Measurements from ENCODE around the gene SNX9. TPM values are rescaled to one million over a fixed set of nuclear protein-coding genes. Genes with fewer than 3 reads are reported as not detected.
A peak's percentile ranks its signal among the peaks of the same experiment; 100 is the strongest.

SNX9 gene
- total RNA-seq, 1 donor from 2014 or later: 25.0 TPM

- H3K4me3 ChIP-seq: no peak overlapping the region
- DNase-seq (no peak), ATAC-seq (no peak)
- no peaks in the 10 kb centered on the region for H3K27me3 ChIP-seq (ENCODE audit: low read depth)
- H3K36me3 ChIP-seq: no peaks in the 10 kb centered on the region
- no peaks in the 10 kb centered on the region for H3K9me3 ChIP-seq
- H3K27ac ChIP-seq: no peak overlapping the region
- TF ChIP-seq CTCF (IDR thresholded peaks at IDR 0.05): no peak
- peaks cover 5% of the 10 kb centered on the region for H3K4me1 ChIP-seq
- intact Hi-C loops (cut with DNase I): no loop called here
Measured at GRCh38 chr6:157814883-157815282, 8.2 kb upstream of the SNX9 start.

GRCh38 chr6:157821342-157822033, 1.6 kb upstream of the SNX9 start:
- TF ChIP-seq CTCF (IDR thresholded peaks at IDR 0.05): no peak
- Histone ChIP-seq H3K36me3 (no peaks in the 10 kb centered on the region), H3K27ac (no peak overlapping the region), H3K4me1 (peaks cover 24% of the 10 kb centered on the region), H3K4me3 (no peak overlapping the region), H3K9me3 (no peaks in the 10 kb centered on the region), H3K27me3 (ENCODE audit: low read depth) (peaks cover 12% of the 10 kb centered on the region)
- intact Hi-C loops (cut with DNase I): no loop called here
- ATAC-seq (no peak), DNase-seq (no peak)

GRCh38 chr6:157822245-157823000, 623 bp upstream of the SNX9 start:
- Histone ChIP-seq H3K4me1 (peaks cover 24% of the 10 kb centered on the region), H3K9me3 (no peaks in the 10 kb centered on the region), H3K27me3 (ENCODE audit: low read depth) (peaks cover 12% of the 10 kb centered on the region), H3K27ac (peak overlapping the region; percentile 80), H3K36me3 (no peaks in the 10 kb centered on the region), H3K4me3 (peak overlapping the region; percentile 53)
- peak; percentile 46 for DNase-seq
- intact Hi-C loops (cut with DNase I): no loop called here
- ATAC-seq: no peak
- no peak for TF ChIP-seq CTCF (IDR thresholded peaks at IDR 0.05)

GRCh38 chr6:157823528-157824370, 703 bp downstream of the SNX9 start:
- H3K4me1 ChIP-seq: peaks cover 24% of the 10 kb centered on the region
- H3K4me3 ChIP-seq: peak overlapping the region; percentile 75
- H3K27me3 ChIP-seq (ENCODE audit: low read depth): peaks cover 12% of the 10 kb centered on the region
- H3K9me3 ChIP-seq: no peaks in the 10 kb centered on the region
- intact Hi-C loops (cut with DNase I): no loop called here
- ATAC-seq (peak; percentile 44 to 47), DNase-seq (peak; percentile 51)
- H3K27ac ChIP-seq: peak overlapping the region; percentile 92
- no peak for TF ChIP-seq CTCF (IDR thresholded peaks at IDR 0.05)
- no peaks in the 10 kb centered on the region for H3K36me3 ChIP-seq

- H3K36me3 ChIP-seq: no peaks in the 10 kb centered on the region
- intact Hi-C loops (cut with DNase I): no loop called here
- no peak overlapping the region for H3K4me3 ChIP-seq
- H3K27me3 ChIP-seq (ENCODE audit: low read depth): peaks cover 12% of the 10 kb centered on the region
- no peak for DNase-seq
- H3K27ac ChIP-seq: no peak overlapping the region
- TF ChIP-seq CTCF (IDR thresholded peaks at IDR 0.05): no peak
- no peaks in the 10 kb centered on the region for H3K9me3 ChIP-seq
- peaks cover 24% of the 10 kb centered on the region for H3K4me1 ChIP-seq
- ATAC-seq: no peak
Measured at GRCh38 chr6:157825243-157825904, 2.3 kb downstream of the SNX9 start.
